ENCODE results near the gene EPB41L2.
"Not testable (repeated sequence)": the region's sequence is repeated elsewhere in the genome, so short reads cannot be mapped to it uniquely, and the experiment has no call there.

Gene EPB41L2

DNA sequence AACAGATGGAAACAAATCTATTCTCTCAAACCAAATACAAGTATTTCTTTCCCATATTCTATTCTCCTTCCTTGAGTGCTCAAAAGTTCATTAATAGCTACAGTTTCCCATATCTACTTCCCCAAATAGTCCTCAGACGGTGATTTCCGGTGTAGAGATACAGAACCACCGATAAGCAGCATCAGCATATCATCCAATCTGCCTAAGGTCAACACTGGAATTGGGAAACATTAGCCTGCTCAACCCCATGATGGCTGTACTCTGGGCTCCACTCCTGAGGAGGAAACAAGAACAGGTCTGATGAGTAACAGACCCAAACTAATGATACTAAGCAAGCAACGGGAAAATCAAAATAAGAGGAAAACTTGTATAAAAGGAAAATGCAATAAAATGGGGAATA is 115.6 kb downstream of the EPB41L2 start:
- Histone ChIP-seq H3K27ac (no peak overlapping the region), H3K27me3 (no peaks in the 10 kb centered on the region), H3K36me3 (no peaks in the 10 kb centered on the region), H3K4me1 (ENCODE audit: control insufficient read depth in 1 of 2, insufficient read depth in 1 of 2, low read depth in 1 of 2, low read length in 1 of 2) (no peaks in the 10 kb centered on the region), H3K4me3 (ENCODE audit: low read depth in 1 of 2, low read length in 1 of 2) (no peak overlapping the region), H3K9me3 (no peaks in the 10 kb centered on the region)
- TF ChIP-seq, protein P1, sequence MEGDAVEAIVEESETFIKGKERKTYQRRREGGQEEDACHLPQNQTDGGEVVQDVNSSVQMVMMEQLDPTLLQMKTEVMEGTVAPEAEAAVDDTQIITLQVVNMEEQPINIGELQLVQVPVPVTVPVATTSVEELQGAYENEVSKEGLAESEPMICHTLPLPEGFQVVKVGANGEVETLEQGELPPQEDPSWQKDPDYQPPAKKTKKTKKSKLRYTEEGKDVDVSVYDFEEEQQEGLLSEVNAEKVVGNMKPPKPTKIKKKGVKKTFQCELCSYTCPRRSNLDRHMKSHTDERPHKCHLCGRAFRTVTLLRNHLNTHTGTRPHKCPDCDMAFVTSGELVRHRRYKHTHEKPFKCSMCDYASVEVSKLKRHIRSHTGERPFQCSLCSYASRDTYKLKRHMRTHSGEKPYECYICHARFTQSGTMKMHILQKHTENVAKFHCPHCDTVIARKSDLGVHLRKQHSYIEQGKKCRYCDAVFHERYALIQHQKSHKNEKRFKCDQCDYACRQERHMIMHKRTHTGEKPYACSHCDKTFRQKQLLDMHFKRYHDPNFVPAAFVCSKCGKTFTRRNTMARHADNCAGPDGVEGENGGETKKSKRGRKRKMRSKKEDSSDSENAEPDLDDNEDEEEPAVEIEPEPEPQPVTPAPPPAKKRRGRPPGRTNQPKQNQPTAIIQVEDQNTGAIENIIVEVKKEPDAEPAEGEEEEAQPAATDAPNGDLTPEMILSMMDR (IDR thresholded peaks at IDR 0.05) = no peak

DNA sequence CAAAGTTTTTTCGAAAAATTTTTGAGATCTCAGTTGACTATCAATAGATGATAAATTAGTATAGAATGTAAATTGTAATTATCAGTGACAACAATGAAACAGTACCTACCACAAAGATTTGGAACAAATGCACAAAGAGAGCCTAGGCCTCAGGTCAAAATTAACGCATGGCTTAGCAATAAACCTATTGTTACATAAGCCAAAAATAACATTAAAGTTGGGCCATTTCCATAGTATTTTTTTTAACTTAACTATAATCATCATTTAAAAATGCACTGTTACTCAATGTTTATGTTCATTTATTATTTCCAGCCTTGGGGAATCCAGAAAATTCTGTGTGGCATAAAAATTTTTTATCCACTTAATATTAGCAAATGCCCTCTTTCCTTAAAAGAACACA is 117.0 kb downstream of the EPB41L2 start:
- H3K9me3 ChIP-seq = no peaks in the 10 kb centered on the region
- H3K36me3 ChIP-seq = no peaks in the 10 kb centered on the region

DNA sequence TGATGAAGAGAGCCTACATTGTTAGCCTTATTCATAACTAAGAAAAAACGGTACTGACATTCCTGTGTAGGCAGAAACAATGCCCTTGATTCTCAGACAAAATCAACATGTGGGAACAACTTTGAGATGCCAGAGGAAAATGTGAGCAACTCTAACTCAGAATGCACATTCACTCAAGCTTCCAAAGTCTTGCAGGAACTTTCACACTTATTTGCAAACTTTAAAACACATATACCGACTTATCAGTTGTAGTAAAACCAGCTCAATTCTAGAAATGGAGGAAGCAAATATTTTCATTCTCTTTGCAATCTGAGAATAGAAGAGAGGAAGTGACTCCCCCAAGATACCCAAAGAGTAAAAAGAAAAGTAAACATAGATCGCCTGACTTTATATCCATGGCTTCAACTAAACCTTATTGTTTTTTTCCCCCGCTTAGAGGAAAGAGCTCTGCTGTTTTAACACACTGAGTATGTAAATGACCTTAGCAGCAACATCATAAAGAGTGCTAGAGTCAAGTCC is 117.6 kb downstream of the EPB41L2 start:
- H3K27ac ChIP-seq = no peak overlapping the region
- no peaks in the 10 kb centered on the region for H3K27me3 ChIP-seq
- H3K36me3 ChIP-seq = no peaks in the 10 kb centered on the region
- no peaks in the 10 kb centered on the region for H3K9me3 ChIP-seq
- H3K4me3 ChIP-seq (ENCODE audit: low read depth in 1 of 2, low read length in 1 of 2) = no peak overlapping the region
- TF ChIP-seq, protein P1 (IDR thresholded peaks at IDR 0.05) = no peak
- H3K4me1 ChIP-seq (ENCODE audit: control insufficient read depth in 1 of 2, insufficient read depth in 1 of 2, low read depth in 1 of 2, low read length in 1 of 2) = no peaks in the 10 kb centered on the region

More for the DNA sequence above, 117.0 kb downstream of the EPB41L2 start:
- TF ChIP-seq, protein P1 (IDR thresholded peaks at IDR 0.05) = no peak
- Histone ChIP-seq H3K27me3 (no peaks in the 10 kb centered on the region), H3K4me1 (ENCODE audit: control insufficient read depth in 1 of 2, insufficient read depth in 1 of 2, low read depth in 1 of 2, low read length in 1 of 2) (no peaks in the 10 kb centered on the region), H3K4me3 (ENCODE audit: low read depth in 1 of 2, low read length in 1 of 2) (no peak overlapping the region), H3K27ac (no peak overlapping the region)

DNA sequence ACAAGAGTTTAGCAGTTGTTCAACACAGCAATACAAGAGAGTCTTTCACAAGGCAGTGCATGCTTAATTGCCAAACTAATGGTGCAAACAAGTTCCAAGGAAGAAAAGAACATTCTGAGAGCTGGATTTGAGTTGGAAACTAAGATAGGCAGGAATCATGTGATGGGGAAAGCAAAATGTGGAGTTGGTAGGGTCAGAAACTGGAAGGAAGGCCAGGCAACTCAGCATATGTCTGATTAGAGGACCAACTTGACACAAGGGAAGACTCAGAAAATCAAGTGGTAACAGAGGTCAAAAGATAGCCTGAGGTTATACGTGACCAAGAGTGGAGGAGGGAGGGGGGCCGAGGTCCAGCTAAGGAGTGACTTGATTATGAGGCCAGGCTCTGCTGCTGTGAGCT is 118.6 kb downstream of the EPB41L2 start:
- Histone ChIP-seq H3K36me3 (no peaks in the 10 kb centered on the region), H3K4me3 (ENCODE audit: low read depth in 1 of 2, low read length in 1 of 2) (no peak overlapping the region), H3K4me1 (ENCODE audit: control insufficient read depth in 1 of 2, insufficient read depth in 1 of 2, low read depth in 1 of 2, low read length in 1 of 2) (no peaks in the 10 kb centered on the region), H3K27me3 (no peaks in the 10 kb centered on the region), H3K27ac (no peak overlapping the region), H3K9me3 (no peaks in the 10 kb centered on the region)
- TF ChIP-seq, protein P1 (IDR thresholded peaks at IDR 0.05) = no peak

DNA sequence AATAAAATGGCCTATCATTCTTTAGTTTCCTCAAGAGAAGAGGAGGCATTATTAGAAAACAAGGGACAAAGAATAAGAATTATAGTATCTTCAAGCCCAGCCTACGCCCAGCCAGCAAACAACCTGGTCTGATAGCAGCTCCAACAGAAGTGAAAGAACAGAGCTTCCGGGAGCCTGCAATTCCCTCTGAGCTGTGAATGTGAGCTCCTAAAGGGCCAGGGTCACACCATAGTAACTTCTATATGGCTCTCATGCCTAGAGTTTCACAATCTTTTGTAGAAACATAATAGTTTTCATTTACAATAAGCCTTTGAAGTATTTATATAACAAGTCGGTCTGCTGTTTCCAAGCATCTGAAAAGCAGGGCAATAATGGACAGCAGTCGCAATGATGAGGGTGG is 119.3 kb downstream of the EPB41L2 start:
- Histone ChIP-seq H3K36me3 (no peaks in the 10 kb centered on the region), H3K4me3 (ENCODE audit: low read depth in 1 of 2, low read length in 1 of 2) (no peak overlapping the region), H3K4me1 (ENCODE audit: control insufficient read depth in 1 of 2, insufficient read depth in 1 of 2, low read depth in 1 of 2, low read length in 1 of 2) (no peaks in the 10 kb centered on the region), H3K9me3 (no peaks in the 10 kb centered on the region), H3K27ac (no peak overlapping the region), H3K27me3 (no peaks in the 10 kb centered on the region)
- TF ChIP-seq, protein P1 (IDR thresholded peaks at IDR 0.05) = no peak

DNA sequence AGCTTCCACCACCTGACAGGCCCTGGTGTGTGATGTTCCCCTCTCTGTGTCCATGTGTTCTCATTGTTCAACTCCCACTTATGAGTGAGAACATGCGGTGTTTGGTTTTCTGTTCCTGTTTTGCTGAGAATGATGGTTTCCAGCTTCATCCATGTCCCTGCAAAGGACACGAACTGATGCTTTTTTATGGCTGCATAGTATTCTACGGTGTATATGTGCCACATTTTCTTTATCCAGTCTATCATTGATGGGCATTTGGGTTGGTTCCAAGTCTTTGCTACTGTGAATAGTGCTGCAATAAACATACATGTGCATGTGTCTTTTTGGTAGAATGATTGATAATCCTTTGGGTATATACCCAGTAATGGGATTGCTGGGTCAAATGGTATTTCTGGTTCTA is 120.3 kb downstream of the EPB41L2 start:
- not testable (repeated sequence) for H3K27me3 ChIP-seq; H3K4me1 ChIP-seq (ENCODE audit: control insufficient read depth in 1 of 2, insufficient read depth in 1 of 2, low read depth in 1 of 2, low read length in 1 of 2); H3K4me3 ChIP-seq (ENCODE audit: low read depth in 1 of 2, low read length in 1 of 2); H3K36me3 ChIP-seq; H3K27ac ChIP-seq; H3K9me3 ChIP-seq
